ENCODE results near the gene MTERF4. TPM values are rescaled to one million over a fixed set of nuclear protein-coding genes. Genes with fewer than 3 reads are reported as not detected.

Gene MTERF4
- total and polyA plus RNA-seq, 2 of the 13 experiments (the other 11 are each of a cell fraction or from before 2014, with no cell fraction given), result 50.5 to 59.8 TPM

DNA sequence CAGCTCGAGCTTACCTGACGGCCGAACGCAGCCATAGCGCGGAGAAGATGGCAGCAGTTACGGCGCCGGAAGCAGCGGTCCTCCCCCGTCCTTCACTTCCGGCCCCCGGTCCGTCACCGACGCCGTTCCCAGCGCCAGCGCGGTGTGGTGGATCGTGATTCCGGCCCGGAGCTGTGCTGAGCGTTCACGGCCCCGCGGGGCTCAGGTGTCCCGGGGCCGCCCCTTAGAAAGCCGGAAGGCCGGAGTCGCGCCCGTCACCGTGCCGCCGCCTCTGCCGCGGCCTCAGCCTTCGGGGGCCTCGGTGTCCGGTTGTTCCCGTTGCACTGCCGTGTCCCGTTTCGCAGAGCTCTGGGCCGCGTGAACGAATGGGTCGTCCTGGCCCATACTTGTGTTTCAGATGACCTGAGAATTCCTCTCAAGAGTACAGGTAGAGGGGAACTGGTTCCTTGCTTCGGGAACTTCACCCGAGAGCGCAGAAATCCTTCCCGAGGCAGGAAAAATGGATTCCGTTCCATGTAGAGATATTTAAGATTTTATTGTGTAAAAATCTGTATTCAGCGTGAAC, at the start of gene MTERF4 (continued):
- TF ChIP-seq, protein P1, sequence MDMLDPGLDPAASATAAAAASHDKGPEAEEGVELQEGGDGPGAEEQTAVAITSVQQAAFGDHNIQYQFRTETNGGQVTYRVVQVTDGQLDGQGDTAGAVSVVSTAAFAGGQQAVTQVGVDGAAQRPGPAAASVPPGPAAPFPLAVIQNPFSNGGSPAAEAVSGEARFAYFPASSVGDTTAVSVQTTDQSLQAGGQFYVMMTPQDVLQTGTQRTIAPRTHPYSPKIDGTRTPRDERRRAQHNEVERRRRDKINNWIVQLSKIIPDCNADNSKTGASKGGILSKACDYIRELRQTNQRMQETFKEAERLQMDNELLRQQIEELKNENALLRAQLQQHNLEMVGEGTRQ (IDR thresholded peaks at IDR 0.05; ENCODE audit: low read depth, low read length), result no peak
- TF ChIP-seq, protein P1 (CRISPR knock-in tag; IDR thresholded peaks at IDR 0.05; ENCODE audit: borderline replicate concordance), result peak; percentile 43; the same call in 1 of the 2 replicates
- TF ChIP-seq FOXO4 (CRISPR knock-in tag; conservative IDR thresholded peaks at IDR 0.05) (no peak), WIZ (CRISPR knock-in tag; IDR thresholded peaks at IDR 0.05) (peak; percentile 90), BORCS8-MEF2B (CRISPR knock-in tag; IDR thresholded peaks at IDR 0.05) (peak; percentile 95), SNAI1 (CRISPR knock-in tag; IDR thresholded peaks at IDR 0.05; ENCODE audit: borderline replicate concordance) (peak; percentile 88; the same call in 1 of the 2 replicates), CEBPB (IDR thresholded peaks at IDR 0.05; ENCODE audit: borderline replicate concordance, low read depth, low read length) (no peak), ZNF564 (CRISPR knock-in tag; IDR thresholded peaks at IDR 0.05) (peak; percentile 99), TEAD2 (CRISPR knock-in tag; IDR thresholded peaks at IDR 0.05) (no peak; the same call in 1 of the 2 replicates), PREB (CRISPR knock-in tag; IDR thresholded peaks at IDR 0.05) (0 out of 2 replicates have a peak, but pooled peaks have one; percentile 76), ELF3 (CRISPR knock-in tag; IDR thresholded peaks at IDR 0.05) (peak; percentile 97), ZNF839 (CRISPR knock-in tag; IDR thresholded peaks at IDR 0.05; ENCODE audit: borderline replicate concordance) (peak; percentile 95), MXD1 (CRISPR knock-in tag; IDR thresholded peaks at IDR 0.05) (peak; percentile 98), SOX13 (IDR thresholded peaks at IDR 0.05) (no peak; the same call in 1 of the 2 replicates), SOX13 (CRISPR knock-in tag; conservative IDR thresholded peaks at IDR 0.05 in 1 of 2, IDR thresholded peaks at IDR 0.05 in 1 of 2) (peak in 1 of 2 experiments; percentile 83; a peak in 3 of 4 replicates), ZNF124 (CRISPR knock-in tag; IDR thresholded peaks at IDR 0.05) (peak; percentile 98), MTF2 (CRISPR knock-in tag; IDR thresholded peaks at IDR 0.05; ENCODE audit: borderline replicate concordance) (peak; percentile 94; the same call in 1 of the 2 replicates), ARNT (IDR thresholded peaks at IDR 0.05) (no peak), MEIS2 (CRISPR knock-in tag; IDR thresholded peaks at IDR 0.05) (peak; percentile 92)
- TF ChIP-seq, protein P2, sequence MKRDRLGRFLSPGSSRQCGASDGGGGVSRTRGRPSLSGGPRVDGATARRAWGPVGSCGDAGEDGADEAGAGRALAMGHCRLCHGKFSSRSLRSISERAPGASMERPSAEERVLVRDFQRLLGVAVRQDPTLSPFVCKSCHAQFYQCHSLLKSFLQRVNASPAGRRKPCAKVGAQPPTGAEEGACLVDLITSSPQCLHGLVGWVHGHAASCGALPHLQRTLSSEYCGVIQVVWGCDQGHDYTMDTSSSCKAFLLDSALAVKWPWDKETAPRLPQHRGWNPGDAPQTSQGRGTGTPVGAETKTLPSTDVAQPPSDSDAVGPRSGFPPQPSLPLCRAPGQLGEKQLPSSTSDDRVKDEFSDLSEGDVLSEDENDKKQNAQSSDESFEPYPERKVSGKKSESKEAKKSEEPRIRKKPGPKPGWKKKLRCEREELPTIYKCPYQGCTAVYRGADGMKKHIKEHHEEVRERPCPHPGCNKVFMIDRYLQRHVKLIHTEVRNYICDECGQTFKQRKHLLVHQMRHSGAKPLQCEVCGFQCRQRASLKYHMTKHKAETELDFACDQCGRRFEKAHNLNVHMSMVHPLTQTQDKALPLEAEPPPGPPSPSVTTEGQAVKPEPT (CRISPR knock-in tag; IDR thresholded peaks at IDR 0.05; ENCODE audit: low read depth), result 0 out of 2 replicates have a peak, but pooled peaks have one; percentile 89
- TF ChIP-seq, protein P3, sequence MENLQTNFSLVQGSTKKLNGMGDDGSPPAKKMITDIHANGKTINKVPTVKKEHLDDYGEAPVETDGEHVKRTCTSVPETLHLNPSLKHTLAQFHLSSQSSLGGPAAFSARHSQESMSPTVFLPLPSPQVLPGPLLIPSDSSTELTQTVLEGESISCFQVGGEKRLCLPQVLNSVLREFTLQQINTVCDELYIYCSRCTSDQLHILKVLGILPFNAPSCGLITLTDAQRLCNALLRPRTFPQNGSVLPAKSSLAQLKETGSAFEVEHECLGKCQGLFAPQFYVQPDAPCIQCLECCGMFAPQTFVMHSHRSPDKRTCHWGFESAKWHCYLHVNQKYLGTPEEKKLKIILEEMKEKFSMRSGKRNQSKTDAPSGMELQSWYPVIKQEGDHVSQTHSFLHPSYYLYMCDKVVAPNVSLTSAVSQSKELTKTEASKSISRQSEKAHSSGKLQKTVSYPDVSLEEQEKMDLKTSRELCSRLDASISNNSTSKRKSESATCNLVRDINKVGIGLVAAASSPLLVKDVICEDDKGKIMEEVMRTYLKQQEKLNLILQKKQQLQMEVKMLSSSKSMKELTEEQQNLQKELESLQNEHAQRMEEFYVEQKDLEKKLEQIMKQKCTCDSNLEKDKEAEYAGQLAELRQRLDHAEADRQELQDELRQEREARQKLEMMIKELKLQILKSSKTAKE (CRISPR knock-in tag; IDR thresholded peaks at IDR 0.05; ENCODE audit: borderline replicate concordance), result peak; percentile 73
